Jurkat, Clone E6-1 (cell line): ENCODE results near the gene ING1. TPM values are rescaled to one million over a fixed set of nuclear protein-coding genes. Genes with fewer than 3 reads are reported as not detected.
"Not testable (repeated sequence)": the region's sequence is repeated elsewhere in the genome, so short reads cannot be mapped to it uniquely, and the experiment has no call there.

Source experiments
- DNase-seq: peaks from one replicate; pipeline ENCODE4 v3.0.0-alpha.2; 2011; ENCODE audit warnings: low read depth, low spot score
- H3K4me3 ChIP-seq: 2 replicates; pipeline ENCODE4 v1.5.1; 2011; ENCODE audit warnings: mild to moderate bottlenecking, low read length, control low read depth, moderate library complexity
- polyA plus RNA-seq: library from polyadenylated mRNA; unstranded; fragments of >200 nt; gene quantifications from one replicate; pipeline ENCODE4 v1.2.1, GENCODE V29; 2012; ENCODE audit warnings: missing spikeins; ENCODE audit not compliant: insufficient read length, insufficient read depth

Gene ING1, protein sequence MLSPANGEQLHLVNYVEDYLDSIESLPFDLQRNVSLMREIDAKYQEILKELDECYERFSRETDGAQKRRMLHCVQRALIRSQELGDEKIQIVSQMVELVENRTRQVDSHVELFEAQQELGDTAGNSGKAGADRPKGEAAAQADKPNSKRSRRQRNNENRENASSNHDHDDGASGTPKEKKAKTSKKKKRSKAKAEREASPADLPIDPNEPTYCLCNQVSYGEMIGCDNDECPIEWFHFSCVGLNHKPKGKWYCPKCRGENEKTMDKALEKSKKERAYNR
- 20.3 TPM for polyA plus RNA-seq

DNA sequence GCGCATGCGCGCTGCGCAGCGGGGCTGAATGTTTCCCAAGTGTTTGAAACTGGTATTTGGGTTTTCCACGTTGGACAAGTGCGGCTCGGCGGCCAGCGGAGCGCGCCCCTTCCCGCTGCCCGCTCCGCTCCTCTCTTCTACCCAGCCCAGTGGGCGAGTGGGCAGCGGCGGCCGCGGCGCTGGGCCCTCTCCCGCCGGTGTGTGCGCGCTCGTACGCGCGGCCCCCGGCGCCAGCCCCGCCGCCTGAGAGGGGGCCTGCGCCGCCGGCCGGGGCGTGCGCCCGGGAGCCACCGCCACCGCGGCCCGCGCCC is at the start of gene ING1:
Gene ING1, plus strand, starts transcription at position 59 of the 311 bp plus-strand sequence. CDS start 450 bp downstream, outside the sequence.
- no peak for DNase-seq
- peak within 1 kb of the TSS; percentile 88 for H3K4me3 ChIP-seq

DNA sequence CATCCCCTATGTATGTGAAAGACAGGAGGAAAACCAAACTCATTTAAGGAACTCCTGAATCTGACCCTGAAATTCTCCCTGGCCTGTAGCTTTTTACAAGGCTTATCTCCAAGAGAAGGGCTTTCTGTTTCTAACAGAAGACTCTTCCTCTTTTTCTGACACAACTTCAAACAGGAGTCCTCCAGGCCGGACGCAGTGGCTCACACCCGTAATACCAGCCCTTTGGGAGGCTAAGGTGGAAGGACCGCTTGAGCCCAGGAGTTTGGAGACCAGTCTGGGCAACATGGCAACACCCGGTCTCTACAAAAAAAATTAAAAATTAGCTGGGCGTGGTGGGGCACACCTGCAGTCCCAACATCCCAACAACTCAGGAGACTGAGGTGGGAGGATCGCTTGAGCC is 49.5 kb upstream of the ING1 start:
- H3K4me3 ChIP-seq = no peak overlapping the region
- no peak for DNase-seq

DNA sequence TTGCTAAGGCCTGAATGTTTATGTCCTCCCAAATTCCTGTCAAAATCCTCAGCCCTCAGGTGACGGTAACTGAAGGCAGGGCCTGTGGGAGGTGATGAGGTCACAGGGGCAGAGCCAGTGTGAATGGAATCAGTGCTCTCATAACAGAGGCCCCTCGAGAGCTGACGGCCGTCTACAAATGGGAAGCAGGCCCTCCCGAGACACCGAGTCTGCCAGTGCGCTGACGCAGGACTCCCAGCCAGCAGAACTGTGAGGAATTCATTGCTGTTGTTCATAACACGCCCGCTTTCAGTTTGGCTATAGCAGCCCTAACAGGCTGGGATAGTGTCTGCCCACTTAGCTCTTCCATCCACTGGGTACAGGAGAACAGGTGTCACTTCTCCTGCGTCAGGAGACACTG is 48.8 kb upstream of the ING1 start:
- no peak for DNase-seq
- no peak overlapping the region for H3K4me3 ChIP-seq

DNA sequence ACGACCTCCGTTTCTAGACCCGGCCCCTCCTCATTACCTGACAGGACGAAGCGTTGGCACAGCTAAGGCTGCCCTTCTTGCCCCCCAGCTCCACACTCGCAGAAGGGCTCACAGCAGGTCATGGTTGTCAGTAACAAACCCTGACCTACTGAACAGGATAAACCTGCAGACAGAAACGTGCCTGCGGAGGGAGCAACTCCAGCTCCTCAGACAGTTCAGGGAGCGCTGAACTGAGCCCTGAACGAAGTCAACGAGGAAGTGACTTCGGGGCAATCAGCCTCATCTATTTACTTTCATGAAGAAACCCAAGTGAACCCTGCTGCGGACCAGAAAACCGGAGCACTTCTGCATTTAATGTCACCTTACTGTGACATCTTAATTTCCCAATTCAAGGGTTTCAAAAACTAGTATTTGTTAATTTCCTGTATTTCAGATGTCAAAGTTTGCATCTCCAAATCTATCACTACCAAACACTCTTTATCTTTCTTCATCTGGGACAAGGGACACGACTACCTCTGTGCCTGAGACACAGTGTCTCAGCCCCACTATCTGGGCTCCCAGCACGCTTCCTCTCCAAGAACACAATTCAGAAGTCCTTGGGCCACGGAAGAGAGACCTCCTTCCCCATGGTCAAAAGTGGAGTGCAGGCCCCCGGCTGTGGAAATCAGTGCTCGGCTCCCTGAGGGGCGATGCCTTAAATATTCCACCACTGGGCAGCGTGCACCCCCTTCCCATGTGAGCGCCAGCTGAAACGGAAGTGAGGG is 47.8 kb upstream of the ING1 start:
- no peak overlapping the region for H3K4me3 ChIP-seq
- DNase-seq = no peak

DNA sequence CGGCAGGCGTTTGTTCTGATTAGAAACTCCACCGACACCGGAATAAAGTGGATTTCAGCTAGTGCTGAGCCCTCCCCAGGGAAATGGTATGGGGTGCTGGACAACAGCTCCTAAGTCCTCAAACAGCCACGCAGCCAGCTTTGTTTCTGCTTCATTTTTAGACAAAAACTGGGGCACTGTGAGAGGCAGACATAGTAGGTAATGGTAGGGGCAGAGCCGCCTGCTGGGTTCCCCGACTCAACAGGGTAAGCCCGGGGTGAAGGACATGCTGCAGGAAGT is 47.3 kb upstream of the ING1 start:
- H3K4me3 ChIP-seq = no peak overlapping the region
- no peak for DNase-seq

DNA sequence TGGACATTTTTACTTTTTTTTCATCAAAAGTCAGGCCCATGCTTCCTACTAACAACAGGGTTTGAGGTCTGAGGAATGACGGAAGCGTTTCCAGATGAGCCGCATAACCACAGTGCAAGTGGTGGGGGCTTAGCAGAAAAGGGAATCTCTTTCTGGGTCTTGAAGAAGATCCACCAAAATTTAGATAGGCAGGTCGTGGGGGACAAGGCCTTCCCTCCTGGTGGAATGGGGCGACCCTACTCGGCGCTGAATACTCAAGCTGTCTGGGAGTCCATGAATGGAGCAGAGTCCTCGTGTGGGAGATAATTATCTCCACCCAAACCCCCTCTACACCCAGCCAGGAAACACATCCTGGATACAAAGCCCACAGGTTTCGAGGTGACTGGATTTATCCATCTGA is 44.5 kb upstream of the ING1 start:
- H3K4me3 ChIP-seq = no peak overlapping the region
- DNase-seq = no peak

DNA sequence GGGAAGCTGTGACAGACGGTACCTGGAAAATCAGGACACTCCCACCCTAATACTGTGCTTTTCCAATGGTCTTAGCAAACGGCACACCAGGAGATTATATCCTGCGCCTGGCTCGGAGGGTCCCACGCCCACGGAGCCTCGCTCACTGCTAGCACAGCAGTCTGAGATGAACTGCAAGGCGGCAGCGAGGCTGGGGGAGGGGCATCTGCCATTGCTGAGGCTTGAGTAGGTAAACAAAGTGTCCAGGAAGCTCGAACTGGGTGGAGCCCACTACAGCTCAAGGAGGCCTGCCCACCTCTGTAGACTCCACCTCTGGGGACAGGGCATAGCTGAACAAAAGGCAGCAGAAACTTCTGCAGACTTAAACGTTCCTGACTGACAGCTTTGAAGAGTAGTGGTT is 43.7 kb upstream of the ING1 start:
- DNase-seq, H3K4me3 ChIP-seq: not testable (repeated sequence)

DNA sequence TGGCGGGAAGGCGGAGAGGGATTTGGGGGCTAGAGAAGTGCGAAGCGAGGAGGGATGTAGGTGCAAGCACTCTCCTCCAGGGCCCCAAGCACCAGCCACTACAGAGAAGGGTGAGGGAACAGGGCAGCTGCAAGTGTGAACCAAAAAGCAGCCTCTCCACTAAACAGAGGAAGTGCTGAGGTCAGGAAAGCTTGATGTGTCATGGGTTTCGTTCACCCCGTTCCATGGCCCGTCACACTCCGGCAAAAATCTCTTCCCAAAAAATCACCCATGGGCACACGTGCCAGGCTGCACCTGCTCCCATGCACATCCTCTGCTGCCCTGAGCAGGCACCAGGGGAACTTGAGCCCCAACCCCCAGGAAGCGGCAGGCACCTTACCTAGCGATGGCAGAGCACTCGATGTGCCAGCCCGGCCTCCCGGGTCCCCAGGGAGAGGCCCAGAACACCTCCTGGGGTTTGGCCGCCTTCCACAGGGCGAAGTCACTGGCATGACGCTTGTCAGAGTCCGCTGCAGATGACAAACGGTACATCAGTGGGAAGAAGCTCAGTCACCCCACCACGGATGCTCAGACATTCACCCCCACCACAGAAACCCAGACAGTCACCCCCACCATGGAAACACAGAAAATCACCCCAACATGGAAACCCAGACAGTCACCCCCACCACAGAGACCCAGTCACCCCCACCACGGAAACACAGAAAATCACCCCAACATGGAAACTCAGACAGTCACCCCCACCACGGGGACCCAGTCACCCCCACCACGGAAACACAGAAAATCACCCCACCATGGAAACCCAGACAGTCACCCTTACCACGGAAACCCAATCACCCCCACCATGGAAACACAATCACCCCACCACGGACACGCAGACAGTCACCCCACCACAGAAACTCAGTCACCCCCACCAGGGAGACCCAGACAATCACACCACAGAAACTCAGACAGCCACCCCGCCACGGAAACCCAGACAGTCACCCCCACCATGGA is 36.6 kb upstream of the ING1 start:
- H3K4me3 ChIP-seq = no peak overlapping the region
- no peak for DNase-seq

DNA sequence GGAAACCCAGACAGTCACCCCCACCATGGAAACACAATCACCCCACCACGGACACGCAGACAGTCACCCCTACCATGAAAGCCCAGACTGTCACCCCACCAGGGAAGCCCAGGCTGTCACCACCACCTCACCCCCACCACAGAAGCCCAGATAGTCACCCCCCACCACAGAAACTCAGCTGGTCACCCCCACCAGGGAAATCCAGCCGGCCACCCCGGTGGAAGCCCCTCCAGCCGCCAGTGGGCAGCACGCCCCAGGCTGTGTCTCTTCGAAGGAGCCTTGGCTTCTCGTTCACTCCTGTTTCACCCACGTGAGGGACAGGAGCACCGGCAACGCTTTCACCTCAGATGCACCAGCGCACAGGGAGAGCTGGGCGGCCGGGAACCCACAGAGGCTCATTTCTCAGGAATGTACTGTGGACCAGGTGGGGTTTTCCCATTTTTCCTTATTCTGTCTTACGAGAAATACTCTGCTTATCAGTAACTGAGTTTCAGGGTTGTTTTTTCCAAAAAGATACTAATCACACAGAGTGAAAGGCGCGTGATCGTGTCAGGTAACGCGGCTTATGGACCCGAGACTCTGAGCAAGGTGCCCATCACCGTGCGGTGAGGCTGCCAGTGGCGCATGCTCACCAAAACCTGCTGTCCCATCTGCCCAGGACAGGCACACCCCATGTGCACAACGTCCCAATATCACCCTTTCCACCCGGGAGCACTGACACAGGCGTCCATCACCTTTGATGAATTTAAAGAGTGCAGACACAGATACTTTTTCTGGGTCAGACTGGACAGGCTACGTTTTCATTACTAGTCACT is 35.6 kb upstream of the ING1 start:
- DNase-seq = no peak

DNA sequence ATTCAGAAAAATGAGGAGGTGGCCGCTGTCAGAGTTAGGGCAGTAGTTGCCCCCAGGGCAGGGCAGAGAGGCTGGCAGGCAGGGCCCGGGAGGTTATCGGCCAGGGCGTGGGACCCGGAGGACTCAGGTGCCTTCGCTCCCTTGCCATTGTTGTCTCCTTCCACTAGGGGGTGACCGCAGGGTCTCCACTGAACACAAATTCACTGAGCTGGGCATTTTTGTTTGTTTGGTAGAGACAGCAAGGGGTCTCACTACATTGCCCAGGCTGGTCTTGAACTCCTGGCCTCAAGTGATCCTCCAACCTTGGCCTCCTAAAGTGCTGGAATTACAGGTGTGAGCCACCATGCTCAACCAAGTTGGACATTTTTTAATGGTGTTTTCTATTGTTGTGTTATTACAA is 32.6 kb upstream of the ING1 start:
- peak; percentile 27 for DNase-seq
- H3K4me3 ChIP-seq = no peak overlapping the region

More for the DNA sequence above, 35.6 kb upstream of the ING1 start:
- H3K4me3 ChIP-seq = no peak overlapping the region

DNA sequence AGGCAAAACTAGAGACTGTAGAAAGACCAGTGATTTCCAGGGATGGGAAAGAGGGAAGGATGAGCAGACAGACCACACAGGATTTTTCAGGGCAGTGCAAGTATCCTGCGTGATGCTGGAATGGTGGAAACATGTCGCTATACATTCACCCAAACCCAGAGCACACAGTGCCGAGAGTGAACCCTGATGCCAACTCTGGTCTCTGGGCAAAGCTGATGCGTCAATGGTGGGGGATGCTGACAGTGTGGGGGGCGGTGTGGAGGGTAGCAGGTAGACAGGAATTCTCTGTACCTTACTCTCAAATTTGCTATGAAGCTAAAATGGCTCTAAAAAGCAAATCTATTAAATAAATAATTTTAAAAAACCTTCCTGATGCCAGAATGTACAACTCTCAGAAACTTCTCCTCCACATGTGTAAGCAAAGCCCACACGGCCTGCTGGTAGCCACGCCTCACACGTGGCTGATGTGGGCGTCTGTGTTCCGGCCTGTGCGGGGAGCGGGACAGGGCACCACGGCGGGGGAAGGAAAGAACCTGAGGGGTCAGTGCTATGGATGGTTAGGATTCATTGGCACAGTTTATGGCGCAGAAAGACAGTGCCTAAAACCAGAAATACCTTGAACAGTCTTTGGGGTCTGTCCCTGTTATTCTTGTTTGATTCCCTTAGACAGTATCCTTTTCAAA is 31.5 kb upstream of the ING1 start:
- no peak for DNase-seq
- no peak overlapping the region for H3K4me3 ChIP-seq

DNA sequence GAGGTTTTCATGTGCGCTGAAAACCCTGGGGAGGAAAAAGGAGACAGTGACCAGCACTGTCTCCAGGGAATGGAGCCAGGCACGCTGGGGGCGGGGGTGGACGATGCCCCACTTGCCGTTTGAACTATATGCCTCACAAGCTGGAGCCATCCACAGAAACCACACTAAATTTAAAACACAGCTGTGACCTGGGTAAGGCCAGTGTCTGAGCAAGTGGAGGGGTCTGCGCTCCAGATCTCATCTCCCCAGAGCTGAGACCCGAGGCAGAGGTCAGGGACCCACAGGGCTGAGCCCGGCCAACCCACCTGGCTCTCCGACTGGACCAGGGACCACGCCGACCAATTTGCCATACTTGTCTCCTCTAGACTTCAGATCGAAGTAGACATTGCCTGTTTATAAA is 30.8 kb upstream of the ING1 start:
- no peak for DNase-seq
- no peak overlapping the region for H3K4me3 ChIP-seq

DNA sequence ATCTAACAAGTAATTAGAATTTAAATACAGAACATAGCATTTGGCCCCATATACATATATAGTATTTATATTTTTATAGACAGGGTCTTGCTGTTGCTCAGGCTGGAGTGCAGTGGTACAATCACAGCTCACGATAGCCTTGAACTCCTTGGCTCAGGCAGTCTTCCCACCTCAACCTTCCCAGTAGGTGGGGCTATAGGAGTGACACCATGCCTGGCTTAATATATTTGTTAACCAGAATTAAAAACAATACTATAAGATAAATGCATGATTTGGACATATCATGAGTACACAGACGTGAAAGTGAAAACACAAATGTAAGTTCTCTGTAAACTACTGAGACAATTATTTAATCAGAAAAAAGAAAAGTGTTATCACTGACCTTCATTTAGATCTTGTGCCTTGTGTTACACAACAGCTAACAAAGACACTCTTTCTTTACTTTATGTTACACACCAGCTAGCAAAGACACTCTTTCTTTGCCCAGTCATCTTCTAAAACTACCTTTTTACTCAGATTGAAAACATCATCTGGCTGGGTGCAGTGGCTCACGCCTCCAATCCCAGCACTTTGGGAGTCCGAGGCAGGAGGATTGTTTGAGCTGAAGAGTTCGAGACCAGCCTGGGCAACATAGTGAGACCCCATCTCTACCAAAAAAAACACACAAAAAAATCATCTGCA is 30.2 kb upstream of the ING1 start:
- DNase-seq = no peak

DNA sequence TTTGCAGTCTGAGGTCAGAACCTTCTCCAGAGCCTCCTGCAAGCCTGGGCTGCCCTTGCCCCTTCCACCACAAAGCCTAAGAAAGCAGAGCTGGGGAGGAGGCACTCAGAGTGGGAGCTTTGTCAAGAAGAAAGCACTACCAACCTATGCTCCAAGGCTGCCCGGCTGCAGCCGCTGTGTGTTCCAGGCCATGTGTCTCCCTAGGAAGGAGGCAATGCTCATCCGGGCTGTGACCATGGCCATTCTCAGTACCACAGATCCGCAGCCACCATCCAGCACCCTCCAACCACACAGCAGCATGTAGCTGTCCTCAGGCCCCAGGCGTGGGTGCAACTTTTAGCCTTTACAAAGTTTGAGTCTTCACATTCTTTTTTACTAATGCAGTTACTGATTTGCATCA is 29.6 kb upstream of the ING1 start:
- H3K4me3 ChIP-seq = no peak overlapping the region
- DNase-seq = no peak

More for the DNA sequence above, 30.2 kb upstream of the ING1 start:
- H3K4me3 ChIP-seq = no peak overlapping the region

DNA sequence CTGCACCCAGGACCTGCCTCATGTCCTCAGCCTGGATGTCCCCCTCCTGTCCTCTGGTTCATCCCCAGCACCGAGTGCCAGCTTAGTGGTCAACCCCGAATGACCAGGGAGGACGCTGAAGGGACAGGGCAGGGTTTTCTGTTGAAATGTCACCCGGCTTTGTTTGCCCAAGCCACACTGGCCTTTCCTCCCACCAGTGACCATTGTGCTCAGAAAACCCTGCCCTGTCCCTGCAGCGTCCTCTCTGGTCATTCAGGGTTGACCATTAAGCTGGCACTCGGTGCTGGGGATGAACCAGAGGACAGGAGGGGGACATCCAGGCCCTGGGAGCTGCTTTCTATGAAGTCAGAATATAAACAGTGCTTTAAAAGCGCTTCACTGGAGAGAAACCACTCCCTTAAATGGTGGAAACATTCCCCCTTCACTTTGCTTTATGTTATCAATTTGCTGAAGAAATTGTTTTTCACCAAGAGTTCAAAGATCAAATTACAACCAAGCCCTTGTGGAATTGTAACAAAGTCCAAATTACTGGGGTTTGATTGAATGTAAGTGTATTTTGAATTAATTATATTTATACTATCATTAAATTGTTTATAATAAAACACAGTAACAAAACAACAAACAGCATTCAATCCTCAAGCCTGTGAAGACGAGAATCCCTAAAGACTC is 29.0 kb upstream of the ING1 start:
- H3K4me3 ChIP-seq = no peak overlapping the region
- DNase-seq = no peak

DNA sequence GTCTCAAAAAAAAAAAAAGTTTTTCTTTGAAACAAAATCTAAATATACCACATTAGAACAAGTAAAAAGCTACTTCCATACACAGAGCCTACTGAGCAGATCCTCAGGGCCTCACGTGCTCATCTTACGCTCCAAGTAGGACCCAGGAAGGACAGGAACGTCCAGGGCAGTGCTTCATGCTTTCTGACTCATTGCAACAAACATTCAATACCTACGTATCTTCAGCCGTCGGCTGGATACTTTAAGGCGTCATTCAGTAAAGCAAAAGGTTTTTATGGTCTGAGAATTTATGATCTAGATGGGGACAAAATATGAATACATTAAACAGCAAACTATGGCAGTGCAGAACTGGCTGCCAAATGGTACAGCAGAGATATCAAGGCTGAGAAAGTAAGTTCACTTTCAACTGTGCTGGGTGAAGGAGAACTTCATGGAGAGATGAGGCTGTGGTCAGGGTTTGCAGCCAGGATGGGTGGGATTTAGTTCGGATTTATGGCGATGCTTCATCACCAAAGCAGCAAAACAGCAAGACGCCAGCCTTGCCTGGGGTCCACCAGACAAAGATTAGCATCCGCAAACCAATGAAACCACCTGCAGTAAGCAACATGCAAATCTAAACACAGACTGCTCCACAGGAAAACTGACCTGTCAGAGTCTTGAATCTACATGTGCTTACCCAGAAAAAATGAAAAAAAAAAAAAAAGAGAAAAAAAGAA is 28.0 kb upstream of the ING1 start:
- no peak overlapping the region for H3K4me3 ChIP-seq
- DNase-seq = no peak

DNA sequence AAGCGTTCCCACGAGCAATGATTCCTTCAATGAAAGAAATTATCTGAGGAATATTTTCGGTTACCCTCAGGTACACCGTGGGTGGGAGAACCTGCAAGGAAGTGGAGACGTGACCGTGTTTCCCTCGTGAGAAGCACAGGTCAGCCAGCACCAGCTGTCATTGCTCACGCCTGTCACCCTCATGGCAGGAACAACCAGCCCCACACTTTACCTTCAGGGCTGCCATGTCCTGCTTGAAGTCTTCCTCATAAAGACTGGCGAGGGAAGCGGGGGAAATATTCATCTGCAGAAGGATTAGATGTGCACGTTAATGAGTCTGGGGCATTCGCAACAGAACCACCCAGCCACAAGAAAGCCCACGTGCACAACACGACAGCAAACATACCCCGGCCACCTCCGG is 25.8 kb upstream of the ING1 start:
- no peak overlapping the region for H3K4me3 ChIP-seq

More for the DNA sequence above, 25.8 kb upstream of the ING1 start:
- no peak for DNase-seq
